H1 (cell line): ENCODE measurements around the gene PI4KA. TPM values are rescaled to one million over a fixed set of nuclear protein-coding genes. Genes with fewer than 3 reads are reported as not detected.
A peak's percentile ranks its signal among the peaks of the same experiment; 100 is the strongest.

ENCODE experiments used
- CHD7 ChIP-seq: fragments of 300-600 bp; sonication (generic); IDR thresholded peaks from 2 replicates; pipeline ENCODE4 v1.7.1; 2012; ENCODE audit warnings: low read length, moderate library complexity, mild to moderate bottlenecking, inconsistent platforms; ENCODE audit not compliant: insufficient replicate concordance
- CTCF ChIP-seq, 3 experiments: IDR thresholded peaks; 1 replicate in 2 of 3; 2 replicates in 1 of 3; pipeline versions ENCODE4 v1.5.1 to v1.6.1; 2011; ENCODE audit warnings: low read length in 3 of 3, mild to moderate bottlenecking in 3 of 3, inconsistent platforms in 2 of 3, low read depth in 1 of 3, moderate library complexity in 1 of 3; ENCODE audit not compliant: insufficient read depth in 1 of 3; ENCODE audit errors: control extremely low read depth in 1 of 3
- SAP30 ChIP-seq: fragments of 300-600 bp; sonication (generic); IDR thresholded peaks from 2 replicates; pipeline ENCODE4 v1.7.1; 2012; ENCODE audit warnings: low read length, moderate library complexity, mild to moderate bottlenecking, inconsistent platforms; ENCODE audit not compliant: insufficient read depth, insufficient replicate concordance
- SP2 ChIP-seq: IDR thresholded peaks from 2 replicates; pipeline ENCODE4 v1.6.1; 2012; ENCODE audit warnings: mild to moderate bottlenecking, low read length, inconsistent platforms
- TAF1 ChIP-seq: IDR thresholded peaks from 2 replicates; pipeline ENCODE4 v1.6.1; 2011; ENCODE audit warnings: mild to moderate bottlenecking, low read depth, low read length
- USF2 ChIP-seq: IDR thresholded peaks from 2 replicates; pipeline ENCODE4 v1.6.1; 2011; ENCODE audit warnings: low read length, improper control_type of control experiment
- polyA plus RNA-seq, 7 experiments: library from polyadenylated mRNA; depleted of rRNA in 3 of 7; stranded (reverse) in 5 of 7; unstranded in 2 of 7; fragments of >200 nt in 5 of 7; fragments of 200-250 nt in 2 of 7; gene quantifications; 1 replicate in 5 of 7; 2 replicates in 1 of 7; 4 replicates in 1 of 7; pipeline versions ENCODE4 v1.2.1 to v1.2.3, GENCODE V29; 2011 to 2013; ENCODE audit warnings: missing spikeins in 2 of 7, mixed read lengths in 2 of 7
- total RNA-seq: library from RNA; stranded (reverse); fragmentation: NEBNext Ultra II Directional; extraction: Animal tissue kit (Norgen Biotek cat#: 25700); gene quantifications from 2 replicates; pipeline ENCODE4 v1.2.1, GENCODE V29; 2021

Gene PI4KA
- total and polyA plus RNA-seq, 2 of the 8 experiments (the other 6 are each of a cell fraction or from before 2014, with no cell fraction given): 22.5 to 37.7 TPM

DNA sequence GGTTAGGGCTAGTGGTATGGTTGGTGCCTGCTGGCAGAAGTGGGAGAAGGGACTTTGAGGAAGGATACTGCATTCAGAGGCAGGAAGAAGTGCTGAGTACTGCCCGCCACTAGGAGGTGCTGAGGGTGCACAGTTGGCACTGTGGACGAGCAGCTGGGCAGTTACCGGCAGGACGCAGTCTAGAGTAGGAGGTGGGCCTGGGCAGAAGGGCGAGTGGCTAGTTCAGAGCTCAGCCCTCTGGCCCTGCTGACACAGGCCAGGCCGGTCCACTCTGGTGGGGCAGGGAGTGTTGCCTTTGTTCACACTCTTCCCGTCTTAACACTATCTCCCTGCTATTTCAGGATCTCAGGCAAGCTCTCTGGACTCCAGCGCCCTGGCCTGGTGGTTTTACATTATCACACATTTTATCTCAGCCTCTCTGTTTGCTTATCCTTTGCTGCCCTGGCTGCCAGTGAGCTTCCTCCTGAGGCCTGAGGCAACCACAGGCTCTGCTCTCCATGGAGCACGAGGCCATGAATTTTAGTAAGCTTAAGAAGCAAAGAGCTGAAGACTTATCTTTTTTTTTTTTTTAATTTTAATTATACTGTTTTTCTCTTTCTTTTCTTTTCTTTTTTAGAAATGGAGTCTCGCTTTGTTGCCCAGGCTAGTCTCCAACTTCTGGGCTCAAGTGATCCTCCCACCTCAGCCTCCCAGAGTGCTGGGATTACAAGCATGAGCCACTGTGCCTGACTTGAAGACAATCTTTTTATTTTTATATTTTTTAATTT is 27.1 kb upstream of the PI4KA start (continued):
- TF ChIP-seq CHD7 (no peak), TAF1 (peak; percentile 59; the same call in 1 of the 2 replicates), SAP30 (no peak), CTCF (IDR thresholded peaks at IDR 0.05; ENCODE audit: control extremely low read depth in 1 of 3, insufficient read depth in 1 of 3, low read depth in 1 of 3, low read length in 3 of 3) (peak; percentile 97 to 100 (median 100)), SP2 (no peak), USF2 (no peak)
